ENCODE measurements around the gene E2F1. TPM values are rescaled to one million over a fixed set of nuclear protein-coding genes. Genes with fewer than 3 reads are reported as not detected.
"Not testable (repeated sequence)": the region's sequence is repeated elsewhere in the genome, so short reads cannot be mapped to it uniquely, and the experiment has no call there.

The E2F1 gene
- total and polyA plus RNA-seq, 7 donors = 0.33 to 13.1 (median 1.7) TPM

- Histone ChIP-seq H3K27me3 (no peaks in the 10 kb centered on the region), H3K4me1 (no peaks in the 10 kb centered on the region), H3K36me3 (peaks cover 19 to 98% (median 38%) of the 10 kb centered on the region in 4 donors), H3K4me3 (no peak overlapping the region), H3K27ac (no peak overlapping the region), H3K9me3 (no peaks in the 10 kb centered on the region)
- no peak for DNase-seq
- WGBS, 2 donors = 89 to 90% methylated on average over 13 of the region's 13 CpGs
- no peak for TF ChIP-seq POLR2AphosphoS5 (IDR thresholded peaks at IDR 0.05)
- TF ChIP-seq CTCF (IDR thresholded peaks at IDR 0.05) = no peak
- no peak for TF ChIP-seq POLR2A (IDR thresholded peaks at IDR 0.05)
- TF ChIP-seq EP300 (IDR thresholded peaks at IDR 0.05) = no peak
- intact Hi-C loops (cut with DNase I) = no loop called here
These were observed 45.9 kb downstream of the E2F1 start for GRCh38 chr20:33640287-33640686.

- DNase-seq = no peak
- Histone ChIP-seq H3K36me3 (peaks cover 4 to 94% (median 36%) of the 10 kb centered on the region in 4 donors), H3K27me3 (no peaks in the 10 kb centered on the region), H3K4me3 (no peak overlapping the region), H3K4me1 (no peaks in the 10 kb centered on the region), H3K27ac (no peak overlapping the region), H3K9me3 (no peaks in the 10 kb centered on the region)
- no peak for TF ChIP-seq EP300 (IDR thresholded peaks at IDR 0.05)
- no peak for TF ChIP-seq POLR2AphosphoS5 (IDR thresholded peaks at IDR 0.05)
- TF ChIP-seq POLR2A (IDR thresholded peaks at IDR 0.05) = no peak
- no peak for TF ChIP-seq CTCF (IDR thresholded peaks at IDR 0.05)
- intact Hi-C loops (cut with DNase I) = no loop called here
- whole genome bisulfite sequencing, 2 donors = 93% methylated on average over 1 of the region's 1 CpG
These were observed 49.4 kb downstream of the E2F1 start for GRCh38 chr20:33636776-33637175.

- intact Hi-C loops (cut with DNase I) = no loop called here
- no peak for DNase-seq
- Histone ChIP-seq H3K9me3 (no peaks in the 10 kb centered on the region), H3K27ac (no peak overlapping the region), H3K4me1 (no peaks in the 10 kb centered on the region), H3K4me3 (no peak overlapping the region), H3K36me3 (peaks cover 8 to 92% (median 31%) of the 10 kb centered on the region in 4 donors), H3K27me3 (no peaks in the 10 kb centered on the region)
- WGBS, 2 donors = 98% methylated on average over 3 of the region's 3 CpGs
- TF ChIP-seq POLR2A (IDR thresholded peaks at IDR 0.05) (no peak), POLR2AphosphoS5 (IDR thresholded peaks at IDR 0.05) (no peak), CTCF (IDR thresholded peaks at IDR 0.05) (no peak), EP300 (IDR thresholded peaks at IDR 0.05) (no peak)
These were observed 50.8 kb downstream of the E2F1 start for GRCh38 chr20:33635341-33635740.

GRCh38 chr20:33631910-33632309, 54.3 kb downstream of the E2F1 start:
- H3K4me3 ChIP-seq; DNase-seq; H3K4me1 ChIP-seq; intact Hi-C loops (cut with DNase I); H3K27ac ChIP-seq; H3K9me3 ChIP-seq; H3K27me3 ChIP-seq: not testable (repeated sequence)
- H3K36me3 ChIP-seq = peaks cover 4 to 90% (median 24%) of the 10 kb centered on the region in 4 donors
- 92 to 93% methylated on average over 4 of the region's 4 CpGs for WGBS, 2 donors

GRCh38 chr20:33630507-33630906, 55.7 kb downstream of the E2F1 start:
- intact Hi-C loops (cut with DNase I) = no loop called here
- 96 to 97% methylated on average over 4 of the region's 4 CpGs for WGBS, 2 donors
- H3K4me1 ChIP-seq = no peaks in the 10 kb centered on the region
- no peaks in the 10 kb centered on the region for H3K9me3 ChIP-seq
- no peak for TF ChIP-seq CTCF (IDR thresholded peaks at IDR 0.05)
- TF ChIP-seq EP300 (IDR thresholded peaks at IDR 0.05) = no peak
- no peak for TF ChIP-seq POLR2AphosphoS5 (IDR thresholded peaks at IDR 0.05)
- TF ChIP-seq POLR2A (IDR thresholded peaks at IDR 0.05) = no peak
- no peaks in the 10 kb centered on the region for H3K27me3 ChIP-seq
- DNase-seq = no peak
- no peak overlapping the region for H3K27ac ChIP-seq
- H3K36me3 ChIP-seq = peaks cover 4 to 89% (median 19%) of the 10 kb centered on the region in 4 donors
- H3K4me3 ChIP-seq = no peak overlapping the region
